ENCODE results near the gene TAS2R13.

Gene TAS2R13

DNA sequence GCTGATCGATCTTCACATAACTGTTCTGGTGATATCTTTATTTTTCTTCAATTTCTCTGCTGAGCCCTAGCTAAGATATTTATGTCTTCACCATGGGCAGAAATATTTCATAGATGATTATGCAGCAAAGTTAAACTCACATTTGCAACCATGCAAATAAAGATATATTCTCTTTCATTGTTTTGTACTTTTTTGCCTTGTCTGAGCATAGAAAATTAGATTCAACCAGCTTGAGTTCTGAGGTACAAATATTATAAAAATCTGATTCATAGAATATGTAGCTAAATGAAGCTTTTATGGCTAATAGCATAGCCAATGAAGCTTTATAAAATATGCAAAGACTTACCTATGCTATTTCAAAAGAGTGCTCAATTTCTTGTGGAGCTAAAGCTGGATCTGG lies at the start of gene TAS2R13:
Gene TAS2R13, minus strand, starts transcription at position 101 of the 400 bp plus-strand sequence. CDS start 264 bp downstream, outside the sequence.
- no peak for DNase-seq

GRCh38 chr12:10957741-10958140 lies 48.4 kb upstream of the TAS2R13 start:
- DNase-seq: no peak

DNA sequence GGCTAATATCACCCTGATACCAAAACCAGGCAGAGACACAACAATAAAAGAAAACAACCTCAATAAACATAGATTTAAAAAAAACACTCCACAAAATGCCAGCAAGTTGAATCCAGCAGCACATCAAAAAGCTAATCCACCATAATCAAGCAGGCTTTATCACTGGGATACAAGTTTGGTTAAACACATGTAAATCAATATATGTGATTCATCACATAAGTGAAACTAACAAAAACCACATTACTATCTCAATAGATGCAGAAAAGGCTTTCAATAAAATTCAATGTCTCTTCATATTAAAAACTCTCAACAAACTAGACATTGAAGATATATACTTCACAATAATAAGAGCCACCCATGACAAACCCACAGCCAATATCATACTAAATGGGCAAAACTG lies 46.7 kb upstream of the TAS2R13 start:
- no peak for DNase-seq

DNA sequence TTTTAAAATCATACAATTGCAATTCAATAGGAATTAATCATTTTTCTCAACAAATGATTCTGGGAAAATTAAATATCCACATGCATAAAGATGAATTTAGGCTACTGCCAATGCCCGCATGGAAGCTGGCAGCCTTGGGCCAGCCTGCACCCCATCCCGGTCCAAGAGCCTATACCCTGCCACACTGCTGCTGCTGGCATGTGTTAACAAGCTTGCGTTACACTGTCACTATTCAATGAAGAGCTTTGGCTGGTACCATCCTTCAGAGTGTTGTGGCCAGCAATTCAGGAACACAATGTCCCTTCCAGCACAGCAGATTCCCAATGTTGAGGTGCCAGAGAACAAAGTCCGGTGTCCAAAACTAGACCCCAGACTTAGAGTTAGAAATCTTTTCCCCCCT lies 43.3 kb upstream of the TAS2R13 start:
- DNase-seq: no peak

DNA sequence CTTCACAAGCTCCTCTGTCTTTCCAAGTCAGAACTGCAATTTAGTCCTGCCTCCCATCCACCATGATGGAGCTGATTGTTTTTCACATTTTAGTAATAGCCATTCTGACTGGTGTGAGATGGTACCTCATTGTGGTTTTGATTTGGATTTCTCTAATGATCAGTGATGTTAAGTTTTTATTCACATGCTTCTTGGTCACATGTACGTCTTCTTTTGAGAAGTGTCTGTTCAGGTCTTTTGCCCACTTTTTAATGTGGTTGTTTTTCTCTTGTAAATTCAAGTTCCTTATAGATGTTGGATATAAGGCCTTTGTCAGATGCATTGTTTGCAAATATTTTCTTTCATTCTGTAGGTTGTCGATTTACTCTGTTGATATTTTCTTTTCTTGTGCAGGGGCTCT lies 33.8 kb upstream of the TAS2R13 start:
- no peak for DNase-seq

GRCh38 chr12:10941916-10942607 lies 32.7 kb upstream of the TAS2R13 start:
- DNase-seq: no peak

GRCh38 chr12:10941369-10941768 lies 32.0 kb upstream of the TAS2R13 start:
- DNase-seq: no peak

DNA sequence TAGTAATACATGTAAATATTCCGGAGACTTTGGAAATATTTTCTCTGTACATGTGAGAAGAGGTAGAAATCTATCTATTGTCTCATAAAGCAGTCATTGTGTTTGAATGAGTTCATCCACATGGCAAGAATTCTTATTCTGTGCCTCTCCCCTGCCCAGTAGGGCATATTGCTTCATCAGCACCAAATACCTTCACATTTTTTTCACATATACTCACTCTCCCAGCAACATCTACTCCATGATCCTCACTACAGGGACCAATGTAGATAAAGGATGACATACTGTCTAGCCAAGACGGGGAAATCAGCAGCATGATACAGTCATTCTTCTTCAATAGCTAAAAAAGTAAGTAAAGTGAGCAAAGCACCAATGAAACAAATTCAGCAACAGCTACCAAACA lies 31.0 kb upstream of the TAS2R13 start:
- no peak for DNase-seq

GRCh38 chr12:10939163-10939562 lies 29.8 kb upstream of the TAS2R13 start, which contains the start of gene TAS2R14:
Gene TAS2R14, minus strand, starts transcription at chr12:10939263. Its CDS starts 56 bp downstream, at chr12:10939207.
- DNase-seq: no peak

GRCh38 chr12:10936506-10936905 lies 27.1 kb upstream of the TAS2R13 start:
- DNase-seq: no peak

DNA sequence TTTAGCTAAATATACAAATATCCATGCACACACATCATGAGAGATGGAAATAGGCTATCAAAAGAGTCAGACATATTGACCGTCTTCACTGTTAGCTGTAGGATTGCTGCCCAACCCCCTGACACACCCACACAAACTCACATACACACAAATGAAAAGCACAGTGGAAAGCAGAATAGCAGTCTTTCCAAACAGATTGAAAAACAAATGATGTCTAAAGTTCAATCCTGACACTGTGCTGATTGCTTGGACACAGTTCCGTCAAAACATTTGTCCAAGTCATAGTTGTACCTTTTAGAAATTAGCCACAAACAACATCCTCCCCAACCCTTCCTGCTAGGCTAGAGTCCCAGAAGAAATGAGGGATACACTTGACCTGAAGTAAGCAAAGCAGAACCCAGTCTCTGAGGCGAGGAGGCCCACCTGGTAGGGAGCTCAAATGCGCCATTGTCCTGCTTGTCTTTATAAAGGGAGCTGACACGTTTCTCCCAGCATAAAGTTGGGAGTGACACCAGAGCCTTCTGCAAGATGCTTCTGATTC lies 19.5 kb upstream of the TAS2R13 start, which contains the start of gene PRH2:
Gene PRH2, plus strand, starts transcription at position 491 of the 541 bp plus-strand sequence. Its CDS starts 38 bp downstream, at position 529.
- no peak for DNase-seq

GRCh38 chr12:10926269-10926668 lies 16.9 kb upstream of the TAS2R13 start:
- no peak for DNase-seq

DNA sequence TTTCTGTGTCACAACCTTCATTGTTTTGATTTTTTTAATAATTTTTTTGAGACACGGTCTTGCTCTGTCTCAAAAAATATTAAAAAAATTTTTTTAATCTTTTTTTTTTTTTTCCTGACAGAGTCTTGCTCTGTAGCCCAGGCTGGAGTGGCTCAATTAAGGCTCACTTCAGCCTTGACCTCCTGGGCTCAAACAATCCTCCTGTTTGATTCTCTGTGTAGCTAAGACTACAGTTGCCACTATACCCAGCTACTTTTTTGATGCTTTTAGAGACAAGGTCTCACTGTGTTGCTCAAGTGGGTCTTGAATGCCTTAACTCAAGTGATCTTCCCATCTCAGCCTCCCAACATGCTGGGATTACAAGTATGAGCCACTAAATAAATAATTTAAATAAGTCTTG lies 10.4 kb upstream of the TAS2R13 start:
- DNase-seq: no peak

GRCh38 chr12:10910380-10910779 lies 1.0 kb upstream of the TAS2R13 start:
- DNase-seq: no peak

- DNase-seq: no peak
Measured at GRCh38 chr12:10904686-10905085, 4.7 kb downstream of the TAS2R13 start.

DNA sequence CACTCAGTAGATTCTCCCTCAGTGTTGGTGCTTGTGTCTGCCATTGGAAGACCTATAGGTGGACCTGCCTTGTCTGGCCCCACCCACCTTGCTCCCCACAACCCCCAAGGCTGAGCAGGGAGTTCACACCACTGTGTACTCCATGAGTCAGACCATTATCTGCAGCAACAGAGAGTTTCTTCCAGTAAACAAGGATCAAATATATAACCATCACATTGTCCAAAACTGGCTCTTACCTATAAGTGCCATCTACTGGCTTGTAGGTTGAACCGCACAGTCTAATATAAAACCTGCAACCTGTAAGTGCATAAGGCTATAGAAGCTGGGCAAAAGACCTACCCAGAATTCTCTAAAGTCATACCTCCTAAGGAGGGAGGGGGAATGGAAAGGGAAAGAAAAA lies 7.9 kb downstream of the TAS2R13 start:
- DNase-seq: no peak

- no peak for DNase-seq
Measured at GRCh38 chr12:10900972-10901371, 8.4 kb downstream of the TAS2R13 start.

DNA sequence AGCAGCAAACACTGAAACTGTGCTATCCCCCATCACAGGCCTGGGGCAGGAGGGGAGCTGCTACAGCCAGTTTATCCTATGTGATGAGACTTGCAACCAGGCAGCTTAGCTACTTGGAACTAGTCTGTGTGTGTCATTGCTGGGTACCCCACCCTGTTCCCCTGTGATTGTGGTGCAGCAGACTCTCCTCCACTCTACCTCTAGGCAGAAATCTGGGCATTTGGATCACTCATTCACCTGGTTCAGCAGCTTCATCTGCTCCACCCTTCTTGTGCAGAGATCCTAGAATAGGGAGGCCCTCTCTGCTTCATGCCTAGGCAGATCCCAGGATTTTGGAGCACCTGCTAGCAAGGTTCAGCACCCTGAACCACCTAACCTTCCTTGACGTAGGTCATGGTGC lies 8.8 kb downstream of the TAS2R13 start:
- DNase-seq: no peak

GRCh38 chr12:10896854-10897253 lies 12.5 kb downstream of the TAS2R13 start:
- no peak for DNase-seq

DNA sequence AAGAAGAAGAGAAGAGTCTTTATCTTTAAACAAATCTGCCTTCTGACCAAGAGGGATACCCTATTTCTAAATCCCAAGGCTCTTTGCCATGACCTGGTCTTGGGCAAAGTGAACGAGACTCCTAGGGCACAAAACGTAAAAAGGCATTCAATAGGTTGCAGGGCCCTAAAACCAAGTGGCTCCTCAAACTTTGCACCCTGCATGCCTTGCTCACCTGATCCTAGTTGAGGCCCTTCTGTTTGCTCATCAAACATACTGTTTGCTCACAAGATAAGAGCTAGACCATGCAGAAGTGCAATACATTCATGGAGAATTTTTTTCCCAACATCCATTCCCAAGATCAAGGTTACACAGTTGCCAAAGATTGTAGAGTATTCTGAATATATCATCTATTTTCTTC lies 17.4 kb downstream of the TAS2R13 start:
- no peak for DNase-seq

GRCh38 chr12:10889226-10889625 lies 20.1 kb downstream of the TAS2R13 start:
- DNase-seq: no peak

- DNase-seq: no peak
Measured at GRCh38 chr12:10884086-10884725, 25.2 kb downstream of the TAS2R13 start, which contains the start of gene PRH1. Gene PRH1, minus strand, starts transcription at chr12:10884255. Its CDS starts 38 bp downstream, at chr12:10884217.

GRCh38 chr12:10873378-10873777 lies 36.0 kb downstream of the TAS2R13 start:
- no peak for DNase-seq

GRCh38 chr12:10867381-10867780 lies 42.0 kb downstream of the TAS2R13 start:
- no peak for DNase-seq

All from NCI-H2171 (cell line).